ENCODE results near the gene CIAO3.
"Not testable (repeated sequence)": the region's sequence is repeated elsewhere in the genome, so short reads cannot be mapped to it uniquely, and the experiment has no call there.

The CIAO3 gene

GRCh38 chr16:759110-759910 lies 18.5 kb upstream of the CIAO3 start:
- Histone ChIP-seq H3K4me1 (peaks cover 35 to 64% (median 52%) of the 10 kb centered on the region in 10 experiments), H3K4me2 (no peak overlapping the region), H3K9ac (no peak overlapping the region), H3K9me3 (replicated peaks in 1 of 11) (peaks cover 0 to 5% (median 0%) of the 10 kb centered on the region in 11 experiments; a peak in 2 of 22 replicates), H3K27me3 (no peaks in the 10 kb centered on the region), H3K4me3 (no peak overlapping the region), H3K27ac (no peak overlapping the region), H4K20me1 (no peaks in the 10 kb centered on the region), H3K36me3 (no peaks in the 10 kb centered on the region)
- TF ChIP-seq Cebpa-rat (IDR thresholded peaks at IDR 0.05) = no peak

GRCh38 chr16:756428-756827 lies 15.6 kb upstream of the CIAO3 start:
- Histone ChIP-seq H3K36me3 (no peaks in the 10 kb centered on the region), H3K27ac (no peak overlapping the region), H3K4me2 (peak overlapping the region; percentile 68 to 92 (median 82); a peak in 19 of 22 replicates), H4K20me1 (no peaks in the 10 kb centered on the region), H3K9ac (no peak overlapping the region), H3K4me3 (no peak overlapping the region), H3K27me3 (no peaks in the 10 kb centered on the region), H3K9me3 (replicated peaks in 1 of 11) (peaks cover 0 to 5% (median 0%) of the 10 kb centered on the region in 11 experiments; a peak in 2 of 22 replicates), H3K4me1 (peaks cover 32 to 75% (median 44%) of the 10 kb centered on the region in 10 experiments)
- TF ChIP-seq Cebpa-rat (IDR thresholded peaks at IDR 0.05) = no peak

- Histone ChIP-seq H3K36me3 (no peaks in the 10 kb centered on the region), H3K27me3 (no peaks in the 10 kb centered on the region), H4K20me1 (no peaks in the 10 kb centered on the region), H3K27ac (peak overlapping the region in 3 of 11 experiments; percentile 49 to 67 (median 58); a peak in 6 of 22 replicates), H3K4me2 (peak overlapping the region in 10 of 11 experiments; percentile 12 to 84 (median 65); a peak in 17 of 22 replicates), H3K4me3 (no peak overlapping the region; a peak in 1 of 20 replicates), H3K4me1 (peaks cover 25 to 64% (median 33%) of the 10 kb centered on the region in 10 experiments), H3K9me3 (replicated peaks in 1 of 11) (peaks cover 0 to 5% (median 0%) of the 10 kb centered on the region in 11 experiments; a peak in 2 of 22 replicates), H3K9ac (peak overlapping the region in 2 of 11 experiments; percentile 32 to 35; a peak in 3 of 22 replicates)
- TF ChIP-seq Cebpa-rat (IDR thresholded peaks at IDR 0.05) = no peak
Observed at GRCh38 chr16:754656-755055, 13.9 kb upstream of the CIAO3 start.

- H3K36me3 ChIP-seq; H3K9me3 ChIP-seq (replicated peaks in 1 of 11); H3K4me3 ChIP-seq; H4K20me1 ChIP-seq; H3K27me3 ChIP-seq: not testable (repeated sequence)
- peak overlapping the region in 3 of 11 experiments; percentile 49 to 67 (median 58); a peak in 7 of 22 replicates for H3K27ac ChIP-seq
- H3K9ac ChIP-seq = peak overlapping the region in 2 of 11 experiments; percentile 32 to 35; a peak in 3 of 22 replicates
- peaks cover 25 to 64% (median 33%) of the 10 kb centered on the region in 10 experiments for H3K4me1 ChIP-seq
- H3K4me2 ChIP-seq = peak overlapping the region in 8 of 11 experiments; percentile 12 to 84 (median 80); a peak in 14 of 22 replicates
Observed at GRCh38 chr16:754121-754607, 13.4 kb upstream of the CIAO3 start.

GRCh38 chr16:752007-752312 lies 11.2 kb upstream of the CIAO3 start:
- peak overlapping the region in 3 of 11 experiments; percentile 15 to 48 (median 37); a peak in 5 of 22 replicates for H3K4me2 ChIP-seq
- H3K27me3 ChIP-seq = no peaks in the 10 kb centered on the region
- no peak for TF ChIP-seq Cebpa-rat (IDR thresholded peaks at IDR 0.05)
- no peak overlapping the region for H3K4me3 ChIP-seq
- H3K36me3 ChIP-seq = no peaks in the 10 kb centered on the region
- peaks cover 0 to 5% (median 0%) of the 10 kb centered on the region in 11 experiments; a peak in 2 of 22 replicates for H3K9me3 ChIP-seq (replicated peaks in 1 of 11)
- no peaks in the 10 kb centered on the region for H4K20me1 ChIP-seq
- peaks cover 12 to 50% (median 20%) of the 10 kb centered on the region in 10 experiments for H3K4me1 ChIP-seq
- H3K9ac ChIP-seq = peak overlapping the region in 1 of 11 experiments; percentile 15; a peak in 2 of 22 replicates
- H3K27ac ChIP-seq = no peak overlapping the region; a peak in 1 of 22 replicates

GRCh38 chr16:751152-752006 lies 10.6 kb upstream of the CIAO3 start:
- no peak for TF ChIP-seq Cebpa-rat (IDR thresholded peaks at IDR 0.05)
- Histone ChIP-seq H3K9me3 (replicated peaks in 1 of 11) (peaks cover 0 to 3% (median 0%) of the 10 kb centered on the region in 11 experiments; a peak in 2 of 22 replicates), H3K9ac (no peak overlapping the region; a peak in 1 of 22 replicates), H3K4me2 (peak overlapping the region in 2 of 11 experiments; percentile 37 to 48; a peak in 3 of 22 replicates), H4K20me1 (no peaks in the 10 kb centered on the region), H3K4me3 (no peak overlapping the region), H3K27me3 (no peaks in the 10 kb centered on the region), H3K36me3 (no peaks in the 10 kb centered on the region), H3K27ac (no peak overlapping the region), H3K4me1 (peaks cover 7 to 44% (median 14%) of the 10 kb centered on the region in 10 experiments; a peak in 18 of 20 replicates)

GRCh38 chr16:750485-750884 lies 9.7 kb upstream of the CIAO3 start:
- H3K9ac ChIP-seq = no peak overlapping the region
- H3K4me2 ChIP-seq = no peak overlapping the region
- H3K4me1 ChIP-seq = peaks cover 6 to 39% (median 13%) of the 10 kb centered on the region in 10 experiments; a peak in 17 of 20 replicates
- no peak for TF ChIP-seq Cebpa-rat (IDR thresholded peaks at IDR 0.05)
- H4K20me1 ChIP-seq = no peaks in the 10 kb centered on the region
- no peaks in the 10 kb centered on the region for H3K36me3 ChIP-seq
- H3K27me3 ChIP-seq = no peaks in the 10 kb centered on the region
- no peak overlapping the region for H3K4me3 ChIP-seq
- no peak overlapping the region for H3K27ac ChIP-seq
- H3K9me3 ChIP-seq (replicated peaks in 1 of 11) = no peaks in the 10 kb centered on the region

GRCh38 chr16:749010-749409 lies 8.2 kb upstream of the CIAO3 start:
- Histone ChIP-seq H3K27ac (no peak overlapping the region), H3K4me2 (no peak overlapping the region), H3K9ac (no peak overlapping the region), H3K9me3 (replicated peaks in 1 of 11) (no peaks in the 10 kb centered on the region), H3K4me3 (no peak overlapping the region), H3K27me3 (no peaks in the 10 kb centered on the region), H3K4me1 (peaks cover 0 to 24% (median 3%) of the 10 kb centered on the region in 10 experiments; a peak in 10 of 20 replicates), H3K36me3 (no peaks in the 10 kb centered on the region), H4K20me1 (no peaks in the 10 kb centered on the region)
- TF ChIP-seq Cebpa-rat (IDR thresholded peaks at IDR 0.05) = no peak
